ENCODE data around the gene TXLNB.
"Not testable (repeated sequence)": the region's sequence is repeated elsewhere in the genome, so short reads cannot be mapped to it uniquely, and the experiment has no call there.

The TXLNB gene

GRCh38 chr6:139265512-139266190 lies 26.1 kb downstream of the TXLNB start:
- no peak for DNase-seq

DNA sequence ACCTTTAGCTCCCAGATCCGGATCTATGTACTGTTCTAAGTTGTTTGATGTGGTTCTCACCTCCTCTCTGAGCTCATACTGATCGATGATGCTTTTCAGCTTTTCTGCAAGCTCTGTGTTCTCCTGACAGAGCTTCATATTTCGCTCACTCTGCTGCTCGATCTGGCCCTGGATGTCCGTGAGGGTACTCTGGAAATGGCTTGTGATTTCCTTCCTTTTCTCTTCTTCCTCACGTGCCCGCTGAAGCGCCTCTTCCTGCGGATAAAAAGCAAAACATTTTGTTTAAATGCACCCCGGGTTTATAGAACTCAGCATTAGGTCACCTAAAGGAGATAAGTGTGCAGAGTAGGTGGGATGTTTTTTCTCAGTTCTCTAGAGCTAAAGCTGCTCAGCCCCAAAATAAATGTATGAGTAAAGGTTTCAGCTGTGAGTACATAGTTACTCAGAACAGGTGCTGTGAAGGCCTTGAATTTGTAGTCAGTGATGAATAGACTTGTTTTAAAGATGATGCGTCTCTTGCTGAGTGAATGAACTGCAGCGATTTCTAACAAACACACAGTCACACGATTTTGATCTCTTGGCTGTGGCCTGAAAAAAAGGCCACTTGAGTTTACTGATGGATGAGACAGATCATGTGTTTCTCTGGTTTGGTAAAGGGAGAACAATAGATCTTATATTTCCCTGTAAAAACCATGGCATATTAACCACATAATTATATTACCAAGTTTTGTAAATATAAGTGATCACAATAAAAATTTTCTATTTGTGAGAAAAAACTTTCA lies 29.1 kb downstream of the TXLNB start:
- no peak for DNase-seq

- DNase-seq, result no peak
Observed at GRCh38 chr6:139257821-139258398, 33.9 kb downstream of the TXLNB start.

- DNase-seq, result no peak
Observed at GRCh38 chr6:139257291-139257690, 34.5 kb downstream of the TXLNB start.

DNA sequence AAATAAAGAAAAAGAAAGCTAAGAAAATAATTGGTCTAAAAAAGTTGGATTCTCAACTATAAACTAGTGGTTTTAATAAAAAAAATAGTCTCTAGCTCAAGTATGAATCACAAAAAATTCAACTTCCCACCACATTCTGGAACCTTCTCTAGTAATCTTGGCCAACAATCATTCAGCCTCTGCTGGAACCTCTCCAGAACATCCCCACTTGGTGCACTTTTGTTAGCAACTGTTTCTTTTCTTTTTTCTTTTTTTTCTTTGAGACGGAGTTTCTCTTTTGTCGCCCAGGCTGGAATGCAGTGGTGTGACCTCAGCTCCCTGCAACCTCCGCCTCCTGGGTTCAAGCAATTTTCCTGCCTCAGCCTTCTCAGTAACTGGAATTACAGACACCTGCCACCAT lies 35.7 kb downstream of the TXLNB start:
- DNase-seq, result peak; percentile 57

DNA sequence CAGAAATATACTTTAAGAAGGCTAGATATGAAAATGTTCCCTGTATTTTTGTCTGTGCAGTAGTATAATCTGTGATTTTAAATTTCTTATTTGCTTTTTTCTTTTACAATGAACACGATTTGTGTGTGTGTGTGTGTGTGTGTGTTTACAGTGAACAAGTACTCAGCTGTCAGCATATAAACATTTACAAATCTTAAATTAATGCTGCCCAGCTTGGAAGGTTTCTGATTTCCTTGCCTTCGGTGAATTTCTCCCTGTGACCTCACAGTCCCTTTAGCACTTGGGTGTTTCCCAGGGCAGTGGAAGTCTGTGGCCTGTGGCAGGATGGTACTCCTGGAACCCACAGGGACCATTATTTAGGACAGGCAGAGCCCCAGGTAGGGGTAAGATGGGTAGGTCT lies 37.6 kb downstream of the TXLNB start:
- no peak for DNase-seq

DNA sequence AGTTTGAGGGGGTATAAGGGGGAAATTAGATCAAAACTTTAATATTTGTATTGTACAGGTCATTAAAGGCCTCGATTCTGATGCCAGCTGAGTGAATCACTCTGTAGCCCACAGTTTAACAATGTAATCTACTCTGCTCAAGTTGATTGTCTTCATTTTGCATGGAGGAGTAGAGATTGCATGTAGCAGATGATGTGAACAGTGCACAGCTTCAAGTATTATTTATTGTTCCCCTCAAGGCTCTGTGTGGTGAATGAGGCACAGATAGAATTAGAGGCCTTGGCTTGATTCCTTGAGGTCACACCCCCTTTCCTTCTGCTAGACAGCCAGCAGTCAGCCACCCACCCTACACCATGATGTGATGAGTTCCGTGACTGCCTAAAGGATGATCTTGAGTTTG lies 38.1 kb downstream of the TXLNB start:
- DNase-seq, result no peak

- no peak for DNase-seq
Observed at GRCh38 chr6:139251691-139252390, 40.0 kb downstream of the TXLNB start.

GRCh38 chr6:139251045-139251690 lies 40.6 kb downstream of the TXLNB start:
- DNase-seq, result no peak

DNA sequence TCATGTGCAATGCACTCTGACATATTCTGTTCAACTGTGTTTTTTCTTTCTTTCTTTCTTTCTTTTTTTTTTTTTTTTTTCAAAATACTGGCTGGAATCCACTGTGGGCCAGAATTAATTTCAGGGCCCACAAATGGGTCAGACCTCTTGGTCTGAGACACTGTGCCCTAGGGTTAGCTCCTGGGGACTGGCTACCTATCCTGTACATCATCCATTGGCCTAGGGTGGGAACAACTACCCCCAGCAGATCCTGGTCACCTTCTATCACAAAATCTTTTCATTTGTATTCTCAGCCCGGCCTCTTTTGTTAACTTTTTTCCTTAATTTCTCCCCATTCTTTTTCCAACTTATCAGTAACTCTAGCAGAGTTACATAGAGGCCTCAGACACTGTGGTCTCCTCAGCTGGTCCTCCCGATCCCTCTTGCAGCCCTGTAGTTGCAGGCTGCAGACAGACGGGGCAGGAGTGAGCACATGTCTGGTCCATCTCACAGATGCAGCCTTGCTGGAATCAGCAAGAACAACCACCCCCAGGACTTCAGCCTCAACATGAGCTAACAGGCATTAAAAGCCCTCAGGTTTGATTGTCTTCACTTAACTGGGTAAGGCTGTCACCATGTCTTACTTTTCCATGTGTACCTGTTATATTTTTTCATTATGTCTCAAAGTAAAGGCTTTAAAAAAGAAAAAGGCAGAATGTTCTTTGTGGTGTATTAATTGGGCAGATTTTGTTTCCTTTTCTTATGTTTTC lies 41.3 kb downstream of the TXLNB start:
- DNase-seq, result no peak

DNA sequence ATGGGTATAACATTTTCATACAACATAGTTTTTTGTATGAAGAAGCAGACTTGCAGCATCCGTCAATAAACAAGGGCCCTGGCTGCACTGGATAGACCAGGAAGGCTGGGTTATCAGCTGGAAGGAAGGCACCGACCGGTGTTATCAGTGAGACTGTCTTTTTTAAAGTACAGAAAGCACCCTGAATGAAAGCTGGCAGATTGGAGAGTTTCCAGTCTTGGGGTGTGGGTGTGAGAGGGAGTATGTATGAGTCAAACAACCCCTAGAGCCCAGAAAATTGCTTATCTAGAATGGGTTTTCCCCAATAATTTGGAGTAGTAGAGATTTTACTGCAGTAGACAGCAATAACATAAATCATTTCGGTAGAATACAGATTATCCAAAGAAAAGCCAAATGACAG lies 42.4 kb downstream of the TXLNB start:
- no peak for DNase-seq

GRCh38 chr6:139248911-139249310 lies 42.9 kb downstream of the TXLNB start:
- no peak for DNase-seq

DNA sequence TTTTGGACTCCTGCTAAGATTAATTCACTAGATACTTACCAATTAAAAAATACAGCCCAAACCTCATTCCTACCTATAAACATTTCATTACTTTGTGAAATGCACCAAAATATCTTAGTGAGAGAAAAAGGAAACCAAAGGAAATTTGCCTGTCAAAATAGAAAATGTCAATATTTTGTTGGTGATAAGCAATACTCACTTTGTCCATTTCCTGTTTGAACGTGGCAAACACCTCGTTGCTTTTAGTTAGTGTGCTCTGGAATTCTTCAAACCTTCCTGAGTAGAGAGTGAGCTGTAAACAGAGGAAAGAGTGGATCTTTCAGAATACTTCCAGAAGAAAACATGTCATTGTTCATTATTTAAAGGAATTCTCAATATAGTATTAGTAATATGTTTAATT lies 44.2 kb downstream of the TXLNB start:
- no peak for DNase-seq

DNA sequence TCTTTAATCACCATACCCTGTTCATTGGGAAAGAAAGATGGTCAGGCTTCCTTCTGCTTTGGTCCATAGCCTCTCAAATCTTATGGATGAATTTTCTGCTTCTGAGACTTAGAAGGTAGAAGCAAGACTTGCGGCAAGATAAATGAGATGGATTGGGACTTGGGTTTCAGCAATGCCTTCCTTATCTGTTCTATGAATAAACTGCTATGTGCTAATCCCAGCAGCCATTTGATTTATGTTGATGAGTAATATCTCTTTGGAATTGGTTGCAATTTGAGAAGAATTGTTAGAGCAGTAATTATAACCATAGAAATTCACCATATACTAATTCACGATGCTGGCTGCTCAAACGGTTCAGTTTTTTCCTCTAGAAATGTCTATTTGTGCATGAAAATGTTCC lies 48.3 kb downstream of the TXLNB start:
- DNase-seq, result no peak

DNA sequence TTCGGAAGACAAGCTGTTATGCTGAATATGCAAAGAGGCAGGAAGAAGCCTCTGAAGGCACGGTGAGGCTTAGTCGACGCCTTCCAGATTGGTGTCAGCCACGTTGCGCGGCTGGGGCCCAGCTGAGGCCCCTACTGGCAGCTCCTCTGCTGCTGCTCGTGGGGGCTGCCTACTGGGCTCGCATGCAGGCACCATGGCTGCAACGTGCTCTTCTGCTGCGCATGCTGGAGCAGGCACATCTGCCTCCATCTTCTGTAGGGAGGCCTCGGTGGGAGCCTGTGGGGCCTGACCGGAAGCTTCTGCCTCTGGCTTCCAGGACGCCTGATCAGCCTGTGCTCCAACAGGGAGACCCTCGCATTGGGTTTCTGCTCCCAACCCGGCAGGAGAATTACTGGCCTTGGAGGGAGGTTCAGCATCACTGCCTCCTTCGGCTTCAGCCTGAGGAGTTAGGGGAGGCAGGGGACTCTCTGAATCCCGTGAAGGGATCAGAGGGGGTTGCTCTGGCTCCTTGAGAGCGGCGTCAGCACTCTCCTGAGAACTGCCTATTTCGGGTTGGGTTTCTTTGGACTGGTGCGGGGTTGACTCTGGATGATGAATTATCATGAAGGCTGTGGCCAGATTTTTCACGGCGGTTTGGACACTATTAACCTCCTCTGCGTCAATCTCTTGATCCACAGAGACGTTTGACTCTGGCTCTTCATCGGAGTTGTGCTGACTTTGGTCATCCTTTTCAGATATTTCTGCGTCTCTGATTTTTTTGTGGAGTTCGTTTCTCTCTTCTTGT lies 49.1 kb downstream of the TXLNB start:
- DNase-seq, result no peak

GRCh38 chr6:139240161-139241010 lies 51.4 kb downstream of the TXLNB start:
- no peak for DNase-seq

DNA sequence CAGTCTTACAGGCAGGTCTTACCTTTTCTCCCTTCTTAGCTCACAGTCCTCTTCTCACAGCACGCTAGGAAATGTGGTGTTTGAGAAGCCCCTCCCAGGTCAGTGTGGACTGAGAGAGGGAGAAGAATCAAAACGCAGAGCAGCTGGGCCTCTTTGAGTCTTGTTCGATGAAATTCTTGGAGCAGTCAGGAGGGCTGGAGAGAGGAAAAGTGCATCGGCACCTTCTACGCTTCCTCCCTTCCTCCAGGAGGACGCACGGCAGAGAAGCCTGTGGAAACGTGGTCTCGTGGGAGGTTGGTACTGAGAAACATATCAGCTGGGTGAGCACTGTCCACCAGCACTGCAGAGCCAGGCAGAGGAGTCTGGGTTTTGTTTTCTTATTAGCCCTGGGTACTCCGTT lies 52.7 kb downstream of the TXLNB start:
- no peak for DNase-seq

- no peak for DNase-seq
Observed at GRCh38 chr6:139236105-139236504, 55.7 kb downstream of the TXLNB start.

DNA sequence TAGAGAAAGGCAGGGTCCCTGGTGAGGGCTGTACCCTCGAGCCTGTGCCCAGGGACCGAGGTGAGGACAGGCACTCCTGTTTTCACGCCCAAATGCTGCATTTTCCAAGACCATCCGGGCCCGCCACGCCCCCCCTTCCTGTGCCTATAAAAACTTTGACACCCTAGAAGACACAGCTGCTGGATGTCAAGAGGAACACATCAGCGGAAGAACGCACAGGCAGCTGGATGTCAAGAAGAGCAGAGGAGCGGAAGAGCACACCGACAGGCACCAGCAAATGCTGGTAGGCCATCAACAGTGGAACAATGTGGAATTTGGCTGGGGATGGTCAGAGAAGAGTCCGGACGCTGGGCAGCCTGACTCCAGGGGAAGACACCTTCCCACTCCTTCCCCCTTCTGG lies 56.1 kb downstream of the TXLNB start:
- no peak for DNase-seq

DNA sequence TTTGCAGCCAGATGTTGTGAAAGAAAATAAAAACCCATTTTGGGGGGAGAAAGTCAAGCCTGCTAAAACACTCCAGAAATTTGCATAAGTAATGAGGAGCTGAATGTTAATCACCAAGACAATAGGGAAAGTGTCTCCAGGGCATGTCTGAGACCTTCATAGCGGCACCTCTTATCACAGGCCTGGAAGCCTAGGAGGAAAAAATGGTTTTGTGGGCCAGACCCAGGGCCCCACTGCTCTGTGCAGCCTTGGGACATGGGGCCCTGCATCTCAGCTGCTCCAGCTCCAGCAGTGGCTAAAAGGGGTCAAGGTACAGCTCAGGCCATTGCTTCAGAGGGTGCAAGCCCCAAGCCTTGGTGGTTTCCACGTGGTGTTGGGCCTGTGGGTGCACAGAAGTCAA lies 57.6 kb downstream of the TXLNB start:
- DNase-seq, result not testable (repeated sequence)

DNA sequence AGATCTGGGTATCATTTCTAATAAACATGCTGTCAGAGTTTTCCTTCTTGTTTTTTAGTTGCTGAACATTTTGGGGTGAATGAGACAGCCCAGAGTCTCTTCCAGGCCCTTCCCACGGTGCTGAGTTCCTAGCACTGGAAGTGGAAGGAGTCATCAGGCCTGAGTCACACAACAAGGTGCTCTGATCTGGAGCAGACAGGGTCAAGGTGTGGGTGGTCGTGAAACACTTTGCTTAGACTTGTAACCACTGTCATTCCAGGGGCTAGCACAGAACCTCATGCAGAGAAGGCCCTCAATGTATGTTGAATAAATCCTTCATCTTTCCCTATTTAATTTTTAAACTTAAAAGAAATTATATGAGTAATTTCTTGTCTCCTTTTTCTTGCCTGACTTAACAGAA lies 60.6 kb downstream of the TXLNB start:
- no peak for DNase-seq
